HepG2 (cell line): ENCODE data around the gene C1D. TPM values are rescaled to one million over a fixed set of nuclear protein-coding genes. Genes with fewer than 3 reads are reported as not detected.
"Not testable (repeated sequence)": the region's sequence is repeated elsewhere in the genome, so short reads cannot be mapped to it uniquely, and the experiment has no call there.

Source experiments
- ARID4A ChIP-seq: sonication (generic); formaldehyde crosslinking; IDR thresholded peaks from 2 replicates; pipeline ENCODE4 v1.5.0; 2020; ENCODE audit warnings: mild to moderate bottlenecking, missing genetic modification reagents, borderline replicate concordance
- HOXA3 ChIP-seq: sonication (generic); formaldehyde crosslinking; IDR thresholded peaks from 2 replicates; pipeline ENCODE4 v1.5.0; 2020; ENCODE audit warnings: missing genetic modification reagents
- IRF2 ChIP-seq: IDR thresholded peaks from 2 replicates; pipeline ENCODE4 v1.6.1; 2018; ENCODE audit warnings: missing genetic modification reagents, missing compliant biosample characterization
- KDM5B ChIP-seq: sonication (generic); formaldehyde crosslinking; IDR thresholded peaks from 2 replicates; pipeline ENCODE4 v1.4.0; 2020; ENCODE audit warnings: missing genetic modification reagents, mild to moderate bottlenecking, borderline replicate concordance
- NONO ChIP-seq, 2 experiments: fragments of 450-650 bp in 1 of 2; sonication (generic) in 1 of 2; formaldehyde crosslinking in 1 of 2; IDR thresholded peaks in 1 of 2; conservative IDR thresholded peaks in 1 of 2; 2 replicates each; pipeline versions ENCODE4 v1.6.1 to v1.8.0; 2017 to 2022; ENCODE audit warnings: mild to moderate bottlenecking in 1 of 2, missing genetic modification reagents in 1 of 2, moderate library complexity in 1 of 2
- PHF20 ChIP-seq: sonication (generic); formaldehyde crosslinking; IDR thresholded peaks from 2 replicates; pipeline ENCODE4 v1.5.0; 2020; ENCODE audit warnings: mild to moderate bottlenecking, missing genetic modification reagents
- PHF8 ChIP-seq: sonication (generic); formaldehyde crosslinking; IDR thresholded peaks from 2 replicates; pipeline ENCODE4 v1.5.0; 2020; ENCODE audit warnings: missing genetic modification reagents
- RXRA ChIP-seq: sonication (generic); formaldehyde crosslinking; IDR thresholded peaks from 2 replicates; pipeline ENCODE4 v1.5.1; 2020; ENCODE audit warnings: missing genetic modification reagents
- SALL1 ChIP-seq: sonication (generic); formaldehyde crosslinking; IDR thresholded peaks from 2 replicates; pipeline ENCODE4 v1.8.0; 2022; ENCODE audit warnings: mild to moderate bottlenecking, missing genetic modification reagents
- TAF1 ChIP-seq: sonication (generic); formaldehyde crosslinking; IDR thresholded peaks from 2 replicates; pipeline ENCODE4 v1.4.0; 2020; ENCODE audit warnings: missing genetic modification reagents
- ZFAT ChIP-seq: sonication (generic); formaldehyde crosslinking; conservative IDR thresholded peaks from 2 replicates; pipeline ENCODE4 v1.8.1; 2023; ENCODE audit warnings: missing genetic modification reagents, inconsistent platforms
- ZFP90 ChIP-seq: sonication (generic); formaldehyde crosslinking; IDR thresholded peaks from 2 replicates; pipeline ENCODE4 v1.8.0; 2022; ENCODE audit warnings: missing genetic modification reagents, mild to moderate bottlenecking, inconsistent platforms, borderline replicate concordance
- ZNF274 ChIP-seq: sonication (generic); formaldehyde crosslinking; IDR thresholded peaks from 2 replicates; pipeline ENCODE4 v1.5.1; 2020; ENCODE audit warnings: mild to moderate bottlenecking, missing genetic modification reagents
- ZNF44 ChIP-seq: sonication (generic); formaldehyde crosslinking; IDR thresholded peaks from 2 replicates; pipeline ENCODE4 v1.5.1; 2020; ENCODE audit warnings: mild to moderate bottlenecking, missing genetic modification reagents
- ZNF556 ChIP-seq: sonication (generic); formaldehyde crosslinking; IDR thresholded peaks from 2 replicates; pipeline ENCODE4 v1.4.0; 2020; ENCODE audit warnings: mild to moderate bottlenecking, missing genetic modification reagents, borderline replicate concordance
- ZNF598 ChIP-seq: sonication (generic); formaldehyde crosslinking; IDR thresholded peaks from 2 replicates; pipeline ENCODE4 v1.5.1; 2020; ENCODE audit warnings: mild to moderate bottlenecking, missing genetic modification reagents, borderline replicate concordance
- ZNF614 ChIP-seq: IDR thresholded peaks from 2 replicates; pipeline ENCODE4 v1.6.1; 2018; ENCODE audit warnings: missing biosample characterization, missing genetic modification reagents, inconsistent platforms, borderline replicate concordance
- ZNF770 ChIP-seq: sonication (generic); formaldehyde crosslinking; IDR thresholded peaks from 2 replicates; pipeline ENCODE4 v1.5.0; 2020; ENCODE audit warnings: mild to moderate bottlenecking, missing genetic modification reagents
- ZNF776 ChIP-seq: sonication (generic); formaldehyde crosslinking; IDR thresholded peaks from 2 replicates; pipeline ENCODE4 v1.4.0; 2020; ENCODE audit warnings: mild to moderate bottlenecking, missing genetic modification reagents
- polyA plus RNA-seq, 8 experiments: library from polyadenylated mRNA; depleted of rRNA in 3 of 8; stranded (reverse) in 7 of 8; unstranded in 1 of 8; fragments of >200 nt; fragmentation: Illumina TruSeq in 4 of 8; extraction: Trizol in 4 of 8; gene quantifications; 2 replicates each; pipeline versions ENCODE4 v1.2.1 to v1.2.3, GENCODE V29; 2011 to 2016; ENCODE audit warnings: low read depth in 4 of 8, missing spikeins in 1 of 8, mixed read lengths in 1 of 8; ENCODE audit not compliant: insufficient read depth in 1 of 8
- total RNA-seq, 5 experiments: library from RNA; depleted of rRNA; stranded (reverse); fragments of >200 nt; fragmentation: Illumina TruSeq; extraction: Trizol; gene quantifications; 2 replicates each; pipeline ENCODE4 v1.2.3, GENCODE V29; 2016; ENCODE audit warnings: low read depth in 1 of 5
- TF ChIP-seq, protein P1 (sequence below): sonication (generic); formaldehyde crosslinking; IDR thresholded peaks from 2 replicates; pipeline ENCODE4 v1.5.0; 2020; ENCODE audit warnings: missing genetic modification reagents, mild to moderate bottlenecking, borderline replicate concordance

The C1D gene
- total and polyA plus RNA-seq, 2 of the 13 experiments (the other 11 are each of a cell fraction or from before 2014, with no cell fraction given): 38.1 to 43.5 TPM

GRCh38 chr2:68063797-68064646, 1.2 kb upstream of the C1D start (continued):
- peak; percentile 31; the same call in 1 of the 2 replicates for TF ChIP-seq ARID4A (CRISPR knock-in tag)
- TF ChIP-seq PHF20 (CRISPR knock-in tag): peak; percentile 47; the same call in 1 of the 2 replicates
- TF ChIP-seq SALL1: peak; percentile 71
- peak; percentile 75; the same call in 1 of the 2 replicates for TF ChIP-seq KDM5B (CRISPR knock-in tag)
- TF ChIP-seq HOXA3 (CRISPR knock-in tag): peak; percentile 47; the same call in 1 of the 2 replicates
- peak; percentile 34; the same call in 1 of the 2 replicates for TF ChIP-seq ZNF614 (CRISPR knock-in tag)
- TF ChIP-seq ZNF556 (CRISPR knock-in tag): 0 out of 2 replicates have a peak, but pooled peaks have one; percentile 41
- peak; percentile 65; the same call in 1 of the 2 replicates for TF ChIP-seq IRF2
- TF ChIP-seq ZNF776 (CRISPR knock-in tag): 0 out of 2 replicates have a peak, but pooled peaks have one; percentile 44
- 0 out of 2 replicates have a peak, but pooled peaks have one; percentile 30 for TF ChIP-seq ZFAT
- TF ChIP-seq, protein P1, sequence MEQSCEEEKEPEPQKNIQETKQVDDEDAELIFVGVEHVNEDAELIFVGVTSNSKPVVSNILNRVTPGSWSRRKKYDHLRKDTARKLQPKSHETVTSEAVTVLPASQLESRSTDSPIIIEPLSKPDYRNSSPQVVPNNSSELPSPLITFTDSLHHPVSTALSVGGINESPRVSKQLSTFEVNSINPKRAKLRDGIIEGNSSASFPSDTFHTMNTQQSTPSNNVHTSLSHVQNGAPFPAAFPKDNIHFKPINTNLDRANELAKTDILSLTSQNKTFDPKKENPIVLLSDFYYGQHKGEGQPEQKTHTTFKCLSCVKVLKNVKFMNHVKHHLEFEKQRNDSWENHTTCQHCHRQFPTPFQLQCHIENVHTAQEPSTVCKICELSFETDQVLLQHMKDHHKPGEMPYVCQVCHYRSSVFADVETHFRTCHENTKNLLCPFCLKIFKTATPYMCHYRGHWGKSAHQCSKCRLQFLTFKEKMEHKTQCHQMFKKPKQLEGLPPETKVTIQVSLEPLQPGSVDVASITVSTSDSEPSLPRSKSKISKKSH: peak; percentile 48; the same call in 1 of the 2 replicates
- 0 out of 2 replicates have a peak, but pooled peaks have one; percentile 24 for TF ChIP-seq ZFP90
- TF ChIP-seq RXRA (CRISPR knock-in tag): peak; percentile 53; the same call in 1 of the 2 replicates
- TF ChIP-seq ZNF598 (CRISPR knock-in tag): peak; percentile 63; the same call in 1 of the 2 replicates
- TF ChIP-seq PHF8 (CRISPR knock-in tag): peak; percentile 45; the same call in 1 of the 2 replicates
- TF ChIP-seq TAF1 (CRISPR knock-in tag): peak; percentile 57; the same call in 1 of the 2 replicates
- peak; percentile 56; the same call in 1 of the 2 replicates for TF ChIP-seq ZNF274 (CRISPR knock-in tag)
- not testable (repeated sequence) for TF ChIP-seq NONO (IDR thresholded peaks at IDR 0.05)
- peak; percentile 53; the same call in 1 of the 2 replicates for TF ChIP-seq NONO (CRISPR knock-in tag; conservative IDR thresholded peaks at IDR 0.05)
- TF ChIP-seq ZNF44: 0 out of 2 replicates have a peak, but pooled peaks have one; percentile 13
- TF ChIP-seq ZNF770 (CRISPR knock-in tag): 0 out of 2 replicates have a peak, but pooled peaks have one; percentile 23
